T47D (cell line): ENCODE measurements around the gene TRIML1.

ENCODE experiments used
- DNase-seq, 2 experiments: peaks; one replicate each; pipeline versions ENCODE4 v3.0.0 to v3.0.0-alpha.2; 2011 to 2012; ENCODE audit warnings: low read depth in 1 of 2, low spot score in 1 of 2
- JUND ChIP-seq: IDR thresholded peaks from 2 replicates; pipeline ENCODE4 v1.6.1; 2012; ENCODE audit warnings: low read depth
- in situ Hi-C: cut with HindIII; loops from 2 replicates; pipeline ENCODE4 v1.10.0; 2016; ENCODE audit warnings: low sequenced_read_pairs, low pct_unique_long_range_greater_than_20kb

TRIML1 gene

DNA sequence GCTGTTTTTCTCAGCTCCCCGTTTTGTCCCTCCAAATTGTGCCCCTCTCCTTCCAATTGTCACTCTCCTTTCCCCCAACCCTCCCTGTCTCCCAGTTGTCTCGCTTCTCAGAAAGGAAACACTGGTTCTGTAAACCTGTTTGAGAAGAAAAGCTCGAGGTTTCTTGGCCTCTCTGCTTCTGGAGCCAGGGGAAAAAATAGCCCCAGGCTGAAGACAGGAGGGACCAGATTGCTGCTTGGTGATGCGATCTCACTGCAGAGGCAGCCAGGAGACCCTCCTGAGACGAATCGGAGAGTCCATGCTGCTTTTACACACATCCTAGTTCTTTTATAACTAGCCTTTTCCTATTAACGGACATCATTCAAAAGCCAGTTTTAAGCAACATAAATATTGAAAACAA, 21.2 kb downstream of the TRIML1 start:
- in situ Hi-C loops: no loop called here
- DNase-seq: peak in 1 of 2 experiments; percentile 32
- TF ChIP-seq JUND: no peak

DNA sequence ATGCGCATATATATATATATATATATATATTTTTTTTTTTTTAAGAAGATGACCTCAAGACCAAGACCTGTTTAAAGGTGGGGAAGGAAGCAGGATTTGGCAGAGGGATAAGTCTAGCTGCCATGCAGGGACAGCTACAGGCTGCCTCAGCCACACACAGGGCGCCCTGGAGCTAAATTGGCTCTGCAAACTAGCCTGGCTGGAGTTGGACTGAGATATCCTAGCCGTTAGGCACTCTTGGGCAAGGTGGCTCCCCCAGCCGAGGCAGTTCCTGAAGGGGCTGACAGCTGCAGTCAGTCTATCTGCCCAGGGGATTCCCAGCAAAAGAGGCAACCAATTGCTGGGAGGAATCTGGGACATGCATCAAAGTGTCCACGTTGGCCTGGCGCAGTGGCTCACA, 21.9 kb downstream of the TRIML1 start:
- peak in 1 of 2 experiments; percentile 45 for DNase-seq
- no peak for TF ChIP-seq JUND
- in situ Hi-C loops: no loop called here

DNA sequence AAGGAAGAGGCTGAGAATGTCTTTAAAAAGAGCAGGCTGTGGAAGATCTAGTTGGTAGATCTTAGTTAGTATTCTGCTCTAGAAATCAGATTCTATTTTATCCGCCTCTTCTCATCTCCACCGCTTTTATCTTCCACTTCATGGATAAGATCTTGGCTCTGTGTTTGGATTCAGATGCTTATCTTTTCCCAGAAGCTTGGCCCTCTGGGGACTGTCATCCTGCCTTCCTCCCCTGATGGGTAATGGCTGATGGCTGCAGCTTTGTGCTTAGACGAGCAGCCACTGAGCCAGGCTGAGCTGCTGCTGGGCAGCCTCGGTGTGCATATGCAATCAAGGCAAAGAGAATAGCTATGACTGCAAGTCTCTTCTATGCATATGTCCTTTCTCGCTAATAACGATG, 23.5 kb downstream of the TRIML1 start:
- in situ Hi-C loops: no loop called here
- no peak for DNase-seq
- TF ChIP-seq JUND: no peak

- TF ChIP-seq JUND: no peak
- in situ Hi-C loops: no loop called here
- no peak for DNase-seq
Measured at GRCh38 chr4:188168726-188169373, 29.6 kb downstream of the TRIML1 start.

GRCh38 chr4:188171551-188171950, 32.3 kb downstream of the TRIML1 start:
- TF ChIP-seq JUND: no peak
- in situ Hi-C loops: no loop called here
- no peak for DNase-seq

DNA sequence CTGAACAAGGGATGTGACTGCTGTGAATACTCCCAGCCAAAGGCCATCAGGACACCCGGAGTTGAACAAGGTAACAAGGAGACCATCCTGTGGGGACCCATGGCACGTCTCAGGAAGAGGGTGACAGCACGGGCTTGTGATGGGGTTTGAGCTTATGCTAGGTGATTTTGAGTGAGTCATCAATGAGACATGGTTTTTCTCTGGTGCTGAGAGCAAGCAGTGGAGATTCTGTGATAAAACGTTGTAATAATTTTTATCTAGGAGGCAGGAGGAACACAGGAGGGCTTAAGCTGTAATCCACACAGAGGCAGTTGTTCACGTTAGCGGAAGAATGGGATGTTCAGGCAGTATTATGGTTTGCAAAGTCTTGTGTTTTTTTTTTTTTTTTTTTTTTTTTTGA, 36.0 kb downstream of the TRIML1 start:
- no peak for DNase-seq
- in situ Hi-C loops: no loop called here
- TF ChIP-seq JUND: no peak

DNA sequence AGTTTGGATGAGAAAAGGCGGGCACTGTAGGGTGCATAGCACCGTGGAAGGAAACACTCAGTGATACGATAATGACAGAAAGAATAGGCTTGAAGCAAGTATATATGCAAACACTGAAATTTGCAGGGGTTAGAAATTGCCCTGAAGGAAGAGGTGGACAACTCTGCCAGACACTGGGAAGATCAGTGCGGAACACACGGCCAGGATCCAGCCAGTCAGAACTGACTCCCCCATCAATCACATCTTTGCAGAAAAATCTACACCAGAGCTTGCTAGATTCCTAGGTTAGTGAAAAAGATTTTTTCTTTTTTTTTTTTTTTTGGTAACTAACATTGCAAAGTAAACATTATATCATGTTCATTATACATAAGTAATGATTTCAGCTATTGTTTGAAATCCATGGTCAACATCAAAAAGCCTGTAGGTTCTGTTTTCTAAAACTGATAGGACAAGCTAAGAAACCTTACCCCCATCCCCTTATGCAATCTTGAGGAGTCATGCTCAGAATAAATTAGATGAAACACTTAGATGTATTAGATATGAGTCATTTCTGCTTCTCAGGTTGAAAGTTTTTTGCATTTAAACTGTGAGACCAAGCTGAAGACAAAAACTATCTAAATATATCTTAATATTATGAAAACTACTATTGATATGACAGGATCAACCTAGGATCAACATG, 38.9 kb downstream of the TRIML1 start:
- in situ Hi-C loops: no loop called here
- TF ChIP-seq JUND: no peak
- DNase-seq: no peak

DNA sequence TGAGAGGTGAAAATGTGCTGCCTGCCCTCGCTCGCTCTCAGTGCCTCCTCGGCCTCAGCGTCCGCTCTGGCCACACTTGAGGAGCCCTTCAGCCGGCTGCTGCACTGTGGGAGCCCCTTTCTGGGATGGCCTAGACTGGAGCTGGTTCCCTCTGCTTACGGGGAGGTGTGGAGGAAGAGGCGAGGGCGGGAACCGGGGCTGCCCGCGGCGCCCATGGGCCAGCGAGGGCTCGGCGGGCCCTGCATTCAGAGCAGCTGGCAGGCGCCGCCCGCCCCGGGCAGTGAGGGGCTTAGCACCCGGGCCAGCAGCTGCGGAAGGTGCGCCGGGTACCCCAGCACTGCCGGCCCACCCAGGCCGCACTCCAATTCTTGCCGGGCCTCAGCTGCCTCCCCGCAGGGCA, 39.6 kb downstream of the TRIML1 start:
- DNase-seq: no peak
- no peak for TF ChIP-seq JUND
- in situ Hi-C loops: no loop called here

- DNase-seq: no peak
- no peak for TF ChIP-seq JUND
- in situ Hi-C loops: no loop called here
Measured at GRCh38 chr4:188187106-188187505, 47.9 kb downstream of the TRIML1 start.

GRCh38 chr4:188190461-188190860, 51.2 kb downstream of the TRIML1 start:
- DNase-seq: no peak
- no peak for TF ChIP-seq JUND
- in situ Hi-C loops: no loop called here

DNA sequence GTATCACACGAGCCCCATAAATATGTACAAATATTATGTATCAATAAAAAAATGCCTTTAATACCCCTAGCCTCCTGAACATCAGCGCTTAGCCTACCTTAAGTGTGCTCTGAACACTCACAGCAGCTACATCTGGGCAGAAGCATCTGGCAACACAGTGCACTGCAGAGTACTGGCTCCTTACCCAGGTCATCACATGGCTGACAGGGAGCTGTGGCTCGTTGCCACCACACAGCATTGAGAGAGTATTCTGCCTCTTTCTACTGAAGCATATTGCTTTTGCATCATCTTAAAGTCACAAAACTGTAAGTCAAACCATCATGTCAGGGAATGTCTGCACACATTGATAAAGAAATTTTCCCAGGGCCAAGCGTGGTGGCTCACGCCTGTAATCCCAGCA, 55.2 kb downstream of the TRIML1 start:
- no peak for DNase-seq
- in situ Hi-C loops: no loop called here
- TF ChIP-seq JUND: no peak

- no peak for DNase-seq
- in situ Hi-C loops: no loop called here
- TF ChIP-seq JUND: no peak
Measured at GRCh38 chr4:188195389-188195985, 56.2 kb downstream of the TRIML1 start.

- in situ Hi-C loops: no loop called here
- DNase-seq: no peak
- TF ChIP-seq JUND: no peak
Measured at GRCh38 chr4:188196134-188196735, 57.0 kb downstream of the TRIML1 start.
